NCI-H2107 treated with DMSO at 0.1 percent for 48 hours (cell line): ENCODE results near the gene C7orf57.
"Not testable (repeated sequence)": the region's sequence is repeated elsewhere in the genome, so short reads cannot be mapped to it uniquely, and the experiment has no call there.

Source experiments
- DNase-seq: peaks from one replicate; lab custom pipeline; 2025; ENCODE audit not compliant: unreplicated experiment; lab: John Stamatoyannopoulos, UW

Gene C7orf57

GRCh38 chr7:48033922-48034321, 1.4 kb upstream of the C7orf57 start:
- DNase-seq, result no peak

- DNase-seq, result no peak
Observed at GRCh38 chr7:48035967-48036478, 680 bp downstream of the C7orf57 start.

- no peak for DNase-seq
Observed at GRCh38 chr7:48038815-48039506, 3.6 kb downstream of the C7orf57 start.

GRCh38 chr7:48040944-48041652, 5.8 kb downstream of the C7orf57 start:
- no peak for DNase-seq

- no peak for DNase-seq
Observed at GRCh38 chr7:48041653-48041970, 6.3 kb downstream of the C7orf57 start.

GRCh38 chr7:48042216-48042615, 6.9 kb downstream of the C7orf57 start:
- DNase-seq, result no peak

GRCh38 chr7:48042636-48043035, 7.3 kb downstream of the C7orf57 start:
- no peak for DNase-seq

GRCh38 chr7:48045195-48045765, 9.9 kb downstream of the C7orf57 start:
- no peak for DNase-seq

- no peak for DNase-seq
Observed at GRCh38 chr7:48046458-48046857, 11.1 kb downstream of the C7orf57 start.

GRCh38 chr7:48048113-48048512, 12.8 kb downstream of the C7orf57 start:
- DNase-seq, result no peak

GRCh38 chr7:48049850-48050249, 14.5 kb downstream of the C7orf57 start:
- DNase-seq, result no peak

GRCh38 chr7:48052748-48053147, 17.4 kb downstream of the C7orf57 start:
- DNase-seq, result no peak

GRCh38 chr7:48053736-48054135, 18.4 kb downstream of the C7orf57 start:
- DNase-seq, result no peak

- no peak for DNase-seq
Observed at GRCh38 chr7:48058990-48059389, 23.6 kb downstream of the C7orf57 start.

- no peak for DNase-seq
Observed at GRCh38 chr7:48059706-48060105, 24.4 kb downstream of the C7orf57 start.

GRCh38 chr7:48063985-48064384, 28.6 kb downstream of the C7orf57 start:
- no peak for DNase-seq

GRCh38 chr7:48067475-48067874, 32.1 kb downstream of the C7orf57 start:
- DNase-seq, result no peak

- no peak for DNase-seq
Observed at GRCh38 chr7:48074204-48074654, 38.9 kb downstream of the C7orf57 start.

- no peak for DNase-seq
Observed at GRCh38 chr7:48077423-48077822, 42.1 kb downstream of the C7orf57 start.

- DNase-seq, result peak; percentile 3
Observed at GRCh38 chr7:48078470-48078869, 43.1 kb downstream of the C7orf57 start.

- not testable (repeated sequence) for DNase-seq
Observed at GRCh38 chr7:48082378-48082777, 47.0 kb downstream of the C7orf57 start.
